ENCODE measurements around the gene MATN4.

Gene MATN4

GRCh38 chr20:45344168-45344860 is 36.2 kb upstream of the MATN4 start:
- Histone ChIP-seq H3K27me3 (replicated peaks in 2 of 5; ENCODE audit: control insufficient read depth in 4 of 5, insufficient read depth in 5 of 5, low read length in 4 of 5) (peaks cover 0 to 7% (median 0%) of the 10 kb centered on the region in 5 experiments), H3K27ac (ENCODE audit: insufficient read depth in 1 of 2, low read depth in 1 of 2, low read length in 2 of 2, poor library complexity in 1 of 2, severe bottlenecking in 2 of 2) (no peak overlapping the region), H3K9me3 (ENCODE audit: control extremely low read depth in 1 of 5, control insufficient read depth in 4 of 5, insufficient read depth in 2 of 5, low read depth in 1 of 5, low read length in 4 of 5) (no peaks in the 10 kb centered on the region), H3K36me3 (ENCODE audit: control insufficient read depth in 4 of 4, insufficient read depth in 4 of 4, low read length in 3 of 4) (peaks cover 0 to 2% (median 0%) of the 10 kb centered on the region in 4 experiments), H3K4me1 (ENCODE audit: control extremely low read depth in 1 of 4, control insufficient read depth in 4 of 4, insufficient read depth in 4 of 4, low read length in 3 of 4) (peaks cover 0 to 47% (median 34%) of the 10 kb centered on the region in 4 experiments), H3K4me3 (ENCODE audit: control insufficient read depth in 1 of 7, extremely low read depth in 1 of 7, insufficient read depth in 4 of 7, low read depth in 2 of 7, low read length in 6 of 7) (no peak overlapping the region)
- 93% methylated on average over 6 of the region's 9 CpGs for WGBS (ENCODE audit: insufficient coverage)
- peak in 2 of 3 donors; percentile 66 to 72 for DNase-seq
- POLR2A ChIA-PET, result no interaction called here
- CTCF ChIA-PET, result interaction anchor here (0.6 to 1.8 kb wide), 6 partner anchors 9 to 25 kb away, joined by 3 to 7 read pairs (median 3); no protein-coding TSS in a partner anchor

DNA sequence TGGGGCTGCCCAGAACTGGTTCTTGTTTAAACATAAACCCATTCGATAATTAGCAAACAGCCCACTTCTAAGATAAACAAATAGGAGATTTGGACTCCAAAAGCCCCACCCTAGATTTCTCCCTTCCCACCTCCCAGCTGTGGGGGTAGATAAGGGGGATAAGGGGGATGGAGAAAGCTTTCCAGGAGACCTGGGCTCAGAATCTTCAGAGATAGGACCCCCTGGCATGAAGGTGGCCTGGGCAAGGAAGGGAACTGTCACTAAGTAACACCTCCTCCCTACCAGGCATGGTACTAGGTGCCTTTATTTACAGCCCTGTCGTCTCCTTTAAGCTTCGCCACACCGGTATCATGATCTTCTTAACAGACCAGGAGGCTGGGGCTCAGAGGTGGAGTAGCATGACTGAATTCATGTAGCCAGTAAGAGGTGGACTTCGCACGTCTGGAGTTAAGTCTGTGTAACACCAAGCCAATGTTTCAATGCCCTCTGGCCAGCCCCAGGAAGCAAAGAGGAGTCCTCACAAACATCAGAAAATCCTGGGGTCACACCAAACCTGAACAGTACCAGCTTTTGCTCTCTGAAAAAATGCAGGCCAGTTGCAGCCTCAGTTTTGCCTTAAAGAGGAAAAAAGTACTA is 35.6 kb upstream of the MATN4 start:
- peaks cover 0 to 7% (median 0%) of the 10 kb centered on the region in 5 experiments for H3K27me3 ChIP-seq (replicated peaks in 2 of 5; ENCODE audit: control insufficient read depth in 4 of 5, insufficient read depth in 5 of 5, low read length in 4 of 5)
- H3K4me1 ChIP-seq (ENCODE audit: control extremely low read depth in 1 of 4, control insufficient read depth in 4 of 4, insufficient read depth in 4 of 4, low read length in 3 of 4), result peaks cover 0 to 47% (median 34%) of the 10 kb centered on the region in 4 experiments
- H3K27ac ChIP-seq (ENCODE audit: insufficient read depth in 1 of 2, low read depth in 1 of 2, low read length in 2 of 2, poor library complexity in 1 of 2, severe bottlenecking in 2 of 2), result no peak overlapping the region
- ChIA-PET POLR2A (no interaction called here), CTCF (interaction anchor here (0.9 to 1.8 kb wide), 4 partner anchors 9 to 25 kb away, joined by 3 to 7 read pairs (median 4); no protein-coding TSS in a partner anchor)
- H3K4me3 ChIP-seq (ENCODE audit: control insufficient read depth in 1 of 7, extremely low read depth in 1 of 7, insufficient read depth in 4 of 7, low read depth in 2 of 7, low read length in 6 of 7), result no peak overlapping the region
- WGBS (ENCODE audit: insufficient coverage), result 100% methylated on average over 4 of the region's 6 CpGs
- peaks cover 0 to 2% (median 0%) of the 10 kb centered on the region in 4 experiments for H3K36me3 ChIP-seq (ENCODE audit: control insufficient read depth in 4 of 4, insufficient read depth in 4 of 4, low read length in 3 of 4)
- DNase-seq, result no peak
- H3K9me3 ChIP-seq (ENCODE audit: control extremely low read depth in 1 of 5, control insufficient read depth in 4 of 5, insufficient read depth in 2 of 5, low read depth in 1 of 5, low read length in 4 of 5), result no peaks in the 10 kb centered on the region

DNA sequence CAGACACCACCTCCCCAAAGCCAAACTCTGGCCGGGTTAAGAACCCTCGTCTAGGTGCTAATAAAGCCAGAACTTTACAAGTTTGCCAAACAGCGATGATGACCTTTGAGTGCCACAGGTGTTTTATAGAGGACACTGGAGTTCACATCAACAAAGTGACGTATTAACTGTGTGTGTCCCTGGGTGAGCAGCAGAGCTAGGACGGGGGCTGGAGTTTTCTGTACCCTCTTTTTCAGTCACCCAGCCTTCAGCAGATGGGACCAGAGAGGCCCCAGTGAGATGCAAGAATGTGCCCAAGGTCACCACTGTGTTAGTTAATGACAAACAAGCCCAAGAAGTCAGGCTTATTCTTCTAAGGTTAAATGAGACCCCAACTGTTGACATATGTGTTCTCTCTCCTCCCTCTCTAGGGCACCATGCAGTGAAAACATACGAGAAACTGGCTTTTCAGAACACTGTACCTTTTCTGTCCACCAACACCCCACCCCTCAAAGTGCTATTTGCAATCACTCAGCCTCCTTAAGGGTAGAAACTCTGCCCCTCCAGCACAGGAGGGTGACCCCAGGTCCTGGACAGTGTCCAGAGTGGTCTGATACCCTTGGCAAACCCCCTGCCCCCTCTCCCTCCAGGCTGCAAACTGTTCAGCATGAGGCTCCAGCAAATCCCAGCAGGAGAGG is 34.9 kb upstream of the MATN4 start:
- Histone ChIP-seq H3K36me3 (ENCODE audit: control insufficient read depth in 4 of 4, insufficient read depth in 4 of 4, low read length in 3 of 4) (peaks cover 0 to 2% (median 0%) of the 10 kb centered on the region in 4 experiments), H3K27me3 (replicated peaks in 2 of 5; ENCODE audit: control insufficient read depth in 4 of 5, insufficient read depth in 5 of 5, low read length in 4 of 5) (peaks cover 0 to 7% (median 0%) of the 10 kb centered on the region in 5 experiments), H3K4me3 (ENCODE audit: control insufficient read depth in 1 of 7, extremely low read depth in 1 of 7, insufficient read depth in 4 of 7, low read depth in 2 of 7, low read length in 6 of 7) (no peak overlapping the region), H3K27ac (ENCODE audit: insufficient read depth in 1 of 2, low read depth in 1 of 2, low read length in 2 of 2, poor library complexity in 1 of 2, severe bottlenecking in 2 of 2) (no peak overlapping the region), H3K4me1 (ENCODE audit: control extremely low read depth in 1 of 4, control insufficient read depth in 4 of 4, insufficient read depth in 4 of 4, low read length in 3 of 4) (peaks cover 0 to 46% (median 33%) of the 10 kb centered on the region in 4 experiments), H3K9me3 (ENCODE audit: control extremely low read depth in 1 of 5, control insufficient read depth in 4 of 5, insufficient read depth in 2 of 5, low read depth in 1 of 5, low read length in 4 of 5) (no peaks in the 10 kb centered on the region)
- no peak for DNase-seq
- POLR2A ChIA-PET, result no interaction called here
- CTCF ChIA-PET, result interaction anchor here (0.9 kb wide), 1 partner anchor 12 kb away, joined by 3 read pairs; no protein-coding TSS in a partner anchor
- WGBS (ENCODE audit: insufficient coverage), result 90% methylated on average over 6 of the region's 6 CpGs

DNA sequence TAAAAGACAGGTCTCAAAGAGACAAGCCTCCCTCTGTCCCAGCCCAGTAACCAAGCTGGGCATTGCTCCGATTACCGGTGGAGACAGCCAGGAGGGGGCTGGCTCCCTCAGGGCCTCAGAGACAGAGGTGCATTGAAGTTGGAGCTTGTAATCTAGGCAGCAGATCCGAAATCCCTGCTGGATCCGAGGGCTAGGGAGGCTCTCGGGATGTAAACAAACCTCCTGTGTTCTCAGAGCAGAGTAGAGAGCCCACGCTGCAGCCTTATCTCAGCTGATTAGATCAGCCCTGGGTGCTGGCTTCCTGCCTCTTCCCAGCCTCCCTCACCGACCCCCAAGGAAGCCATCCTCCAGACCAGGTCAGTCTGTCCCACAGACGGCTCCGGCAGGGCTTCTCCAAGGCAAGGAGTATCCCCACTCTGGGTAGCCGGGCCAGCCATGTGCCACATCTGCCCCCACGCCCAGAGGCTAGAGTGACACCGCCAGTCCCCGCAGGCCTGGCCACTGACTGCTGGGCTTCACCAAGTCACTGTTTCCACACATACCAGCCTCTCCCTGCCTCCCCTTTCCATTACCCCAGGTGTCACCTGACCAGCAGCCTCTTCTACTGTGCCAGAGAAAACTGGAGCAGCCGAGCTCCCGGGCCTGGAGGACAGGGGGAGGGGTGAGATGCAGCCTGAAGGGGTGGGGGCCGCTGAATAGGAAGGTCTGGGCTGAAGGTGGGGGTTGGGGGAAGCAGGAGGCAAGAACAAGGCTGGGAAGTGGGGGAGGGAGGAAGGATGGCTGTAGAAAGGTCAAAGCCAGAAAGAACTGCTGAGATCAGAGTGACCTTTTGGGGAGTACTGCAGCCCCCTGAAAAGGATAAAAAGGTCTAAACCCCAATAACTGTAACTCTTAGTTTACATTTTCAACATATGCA is 34.1 kb upstream of the MATN4 start:
- CTCF ChIA-PET, result interaction anchor here (0.9 to 2.3 kb wide), 5 partner anchors 13 to 73 kb away, joined by 3 to 6 read pairs (median 3); partner anchors contain the start of gene PIGT
- Histone ChIP-seq H3K4me3 (ENCODE audit: control insufficient read depth in 1 of 7, extremely low read depth in 1 of 7, insufficient read depth in 4 of 7, low read depth in 2 of 7, low read length in 6 of 7) (no peak overlapping the region), H3K27ac (ENCODE audit: insufficient read depth in 1 of 2, low read depth in 1 of 2, low read length in 2 of 2, poor library complexity in 1 of 2, severe bottlenecking in 2 of 2) (no peak overlapping the region)

GRCh38 chr20:45341579-45341938 is 33.5 kb upstream of the MATN4 start:
- Histone ChIP-seq H3K9me3 (ENCODE audit: control extremely low read depth in 1 of 5, control insufficient read depth in 4 of 5, insufficient read depth in 2 of 5, low read depth in 1 of 5, low read length in 4 of 5) (no peaks in the 10 kb centered on the region), H3K4me3 (ENCODE audit: control insufficient read depth in 1 of 7, extremely low read depth in 1 of 7, insufficient read depth in 4 of 7, low read depth in 2 of 7, low read length in 6 of 7) (no peak overlapping the region), H3K4me1 (ENCODE audit: control extremely low read depth in 1 of 4, control insufficient read depth in 4 of 4, insufficient read depth in 4 of 4, low read length in 3 of 4) (peaks cover 0 to 31% (median 20%) of the 10 kb centered on the region in 4 experiments), H3K27ac (ENCODE audit: insufficient read depth in 1 of 2, low read depth in 1 of 2, low read length in 2 of 2, poor library complexity in 1 of 2, severe bottlenecking in 2 of 2) (no peak overlapping the region), H3K36me3 (ENCODE audit: control insufficient read depth in 4 of 4, insufficient read depth in 4 of 4, low read length in 3 of 4) (peaks cover 0 to 2% (median 0%) of the 10 kb centered on the region in 4 experiments), H3K27me3 (replicated peaks in 2 of 5; ENCODE audit: control insufficient read depth in 4 of 5, insufficient read depth in 5 of 5, low read length in 4 of 5) (no peaks in the 10 kb centered on the region)
- CTCF ChIA-PET, result interaction anchor here (1.1 to 2.3 kb wide), 4 partner anchors 18 to 74 kb away, joined by 3 to 6 read pairs (median 4); partner anchors contain the start of gene PIGT
- WGBS (ENCODE audit: insufficient coverage), result 100% methylated on average over 1 of the region's 3 CpGs
- POLR2A ChIA-PET, result no interaction called here
- DNase-seq, result no peak

More for the DNA sequence above, 34.1 kb upstream of the MATN4 start:
- H3K27me3 ChIP-seq (replicated peaks in 2 of 5; ENCODE audit: control insufficient read depth in 4 of 5, insufficient read depth in 5 of 5, low read length in 4 of 5), result peaks cover 0 to 2% (median 0%) of the 10 kb centered on the region in 5 experiments
- peaks cover 0 to 38% (median 25%) of the 10 kb centered on the region in 4 experiments for H3K4me1 ChIP-seq (ENCODE audit: control extremely low read depth in 1 of 4, control insufficient read depth in 4 of 4, insufficient read depth in 4 of 4, low read length in 3 of 4)
- WGBS (ENCODE audit: insufficient coverage), result 77% methylated on average over 13 of the region's 16 CpGs
- H3K36me3 ChIP-seq (ENCODE audit: control insufficient read depth in 4 of 4, insufficient read depth in 4 of 4, low read length in 3 of 4), result peaks cover 0 to 2% (median 0%) of the 10 kb centered on the region in 4 experiments
- POLR2A ChIA-PET, result no interaction called here
- no peak for DNase-seq
- H3K9me3 ChIP-seq (ENCODE audit: control extremely low read depth in 1 of 5, control insufficient read depth in 4 of 5, insufficient read depth in 2 of 5, low read depth in 1 of 5, low read length in 4 of 5), result no peaks in the 10 kb centered on the region

DNA sequence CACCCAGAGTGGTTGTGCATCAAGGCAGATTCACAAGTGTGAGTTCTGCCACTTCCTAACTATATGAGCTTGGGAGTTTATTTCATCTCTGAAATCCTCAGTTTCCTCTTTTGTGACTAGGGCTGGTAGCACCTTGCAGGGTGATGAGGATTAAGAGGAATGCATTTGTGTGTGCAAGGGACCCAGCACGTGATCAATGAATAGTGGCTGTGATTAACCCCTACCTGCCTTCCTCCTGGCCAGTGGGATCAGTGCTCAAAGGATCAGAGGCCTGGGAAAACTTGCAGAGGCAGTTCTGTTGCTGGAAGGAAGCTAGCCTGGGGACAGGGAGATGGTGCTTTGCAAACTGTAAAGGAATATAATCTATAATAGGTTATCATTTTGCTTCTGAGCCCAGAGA is 32.9 kb upstream of the MATN4 start:
- DNase-seq, result no peak
- Histone ChIP-seq H3K9me3 (ENCODE audit: control extremely low read depth in 1 of 5, control insufficient read depth in 4 of 5, insufficient read depth in 2 of 5, low read depth in 1 of 5, low read length in 4 of 5) (no peaks in the 10 kb centered on the region), H3K27me3 (replicated peaks in 2 of 5; ENCODE audit: control insufficient read depth in 4 of 5, insufficient read depth in 5 of 5, low read length in 4 of 5) (no peaks in the 10 kb centered on the region), H3K4me3 (ENCODE audit: control insufficient read depth in 1 of 7, extremely low read depth in 1 of 7, insufficient read depth in 4 of 7, low read depth in 2 of 7, low read length in 6 of 7) (no peak overlapping the region), H3K36me3 (ENCODE audit: control insufficient read depth in 4 of 4, insufficient read depth in 4 of 4, low read length in 3 of 4) (peaks cover 0 to 2% (median 0%) of the 10 kb centered on the region in 4 experiments), H3K27ac (ENCODE audit: insufficient read depth in 1 of 2, low read depth in 1 of 2, low read length in 2 of 2, poor library complexity in 1 of 2, severe bottlenecking in 2 of 2) (no peak overlapping the region), H3K4me1 (ENCODE audit: control extremely low read depth in 1 of 4, control insufficient read depth in 4 of 4, insufficient read depth in 4 of 4, low read length in 3 of 4) (peaks cover 0 to 25% (median 14%) of the 10 kb centered on the region in 4 experiments)
- CTCF ChIA-PET, result interaction anchor here (1.0 to 2.3 kb wide), 5 partner anchors 18 to 75 kb away, joined by 3 to 6 read pairs (median 3); partner anchors contain the start of gene PIGT
- 100% methylated on average over 1 of the region's 1 CpG for WGBS (ENCODE audit: insufficient coverage)
- POLR2A ChIA-PET, result no interaction called here
